HG02973 (cell line): ENCODE data around the gene GPR17.

Experiments
- ATAC-seq: cut with Tn5 transposase; IDR thresholded peaks from one replicate; pipeline ENCODE4 v1.9.1; 2021; ENCODE audit warnings: moderate library complexity; ENCODE audit not compliant: unreplicated experiment

Gene GPR17

GRCh38 chr2:127645395-127646291, at the start of gene GPR17:
Gene GPR17, plus strand, starts transcription at chr2:127646153. Its CDS starts 4,583 bp downstream, at chr2:127650736.
- ATAC-seq, result no peak

DNA sequence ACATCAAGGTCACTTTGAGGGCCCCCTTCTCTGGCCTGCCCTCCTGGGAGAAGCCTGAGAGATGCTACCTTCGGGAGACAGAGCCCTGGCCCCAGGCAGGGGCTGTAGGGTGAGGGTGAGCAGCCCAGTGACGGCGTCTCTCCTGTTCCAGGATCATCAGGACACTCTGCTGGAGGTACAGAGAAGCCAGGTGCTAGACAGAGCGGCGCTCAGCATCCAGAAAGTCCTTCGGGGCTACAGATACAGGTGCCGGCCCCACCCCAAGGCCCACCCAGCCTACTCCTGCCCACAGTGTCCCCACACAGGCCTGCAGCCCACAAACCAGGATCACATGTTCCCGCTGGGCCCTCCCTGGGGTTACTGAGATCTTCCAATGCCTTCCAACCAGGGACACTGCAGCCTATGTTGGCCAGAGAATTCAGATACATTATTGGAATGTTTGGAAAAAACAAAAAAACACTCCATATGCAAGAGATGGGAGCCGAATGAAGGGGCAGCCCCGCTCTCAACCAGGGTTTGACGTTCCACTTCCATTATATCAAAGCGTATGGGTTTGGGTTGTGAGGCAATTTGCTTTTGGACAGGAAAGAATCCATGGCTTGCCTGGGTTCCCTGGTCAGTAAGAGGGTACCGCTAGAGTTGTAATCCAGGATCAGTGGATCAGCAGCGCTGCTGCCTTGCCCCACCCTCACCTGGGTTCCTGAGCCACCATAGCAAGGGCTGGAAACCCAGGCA, 49.5 kb upstream of the GPR17 start:
- no peak for ATAC-seq

GRCh38 chr2:127597046-127597983, 48.6 kb upstream of the GPR17 start:
- no peak for ATAC-seq

GRCh38 chr2:127597984-127598380, 48.0 kb upstream of the GPR17 start:
- no peak for ATAC-seq

DNA sequence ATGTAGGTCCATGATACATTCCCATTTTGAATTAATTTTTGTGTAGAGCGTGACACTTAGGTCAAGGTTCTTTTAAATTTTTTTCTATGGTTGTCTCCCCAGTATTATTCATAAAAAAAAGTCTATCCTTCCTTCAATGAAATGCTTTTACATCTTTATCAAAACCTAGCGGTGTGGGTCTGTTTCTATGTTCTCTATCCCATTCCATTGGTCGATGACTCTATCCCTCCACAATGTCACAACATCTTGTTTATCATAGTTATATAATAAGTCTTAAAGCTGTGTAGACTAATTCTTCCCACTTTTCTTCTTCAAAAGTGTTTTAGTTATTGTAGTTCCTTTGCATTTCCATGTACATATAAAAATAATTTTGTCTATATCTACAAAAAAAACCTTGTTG, 47.2 kb upstream of the GPR17 start:
- no peak for ATAC-seq

DNA sequence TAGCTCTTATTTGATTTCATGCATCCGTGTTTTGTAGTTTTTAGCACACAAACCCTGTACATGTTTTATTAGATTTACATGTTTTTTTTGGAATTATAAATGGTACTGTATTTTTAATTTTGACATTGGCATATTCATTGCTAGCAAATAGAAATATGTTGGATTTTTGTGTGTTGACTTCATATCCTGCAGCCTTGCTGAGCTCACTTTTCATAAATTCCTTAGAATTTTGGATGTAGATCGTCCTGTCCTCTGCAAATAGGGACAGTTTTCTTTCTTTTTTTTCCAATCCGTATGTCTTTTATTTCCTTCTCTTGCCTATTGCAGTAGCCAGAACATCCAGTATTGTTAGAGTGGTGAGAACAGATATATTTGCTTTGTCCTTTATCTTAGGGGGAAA, 46.7 kb upstream of the GPR17 start:
- no peak for ATAC-seq

DNA sequence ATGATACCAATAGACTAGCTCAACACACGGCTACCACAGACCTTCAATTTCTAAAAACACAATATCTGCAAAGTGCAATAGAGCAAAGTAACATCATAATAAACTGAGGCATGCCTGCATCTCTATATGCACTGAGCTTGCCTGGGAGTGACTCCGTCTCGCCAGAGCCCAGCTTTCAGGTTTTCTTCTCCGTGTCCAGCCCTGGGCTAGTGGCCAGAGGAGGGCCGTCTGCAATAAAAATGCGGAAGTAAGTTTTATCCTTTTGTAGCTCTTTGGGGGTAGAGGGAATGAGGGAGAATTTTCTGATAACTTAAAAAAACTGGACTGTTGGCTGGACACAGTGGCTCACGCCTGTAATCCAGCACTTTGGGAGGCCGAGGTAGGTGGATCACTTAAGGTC, 41.0 kb upstream of the GPR17 start:
- no peak for ATAC-seq

GRCh38 chr2:127605691-127606263, 40.2 kb upstream of the GPR17 start:
- ATAC-seq, result no peak

DNA sequence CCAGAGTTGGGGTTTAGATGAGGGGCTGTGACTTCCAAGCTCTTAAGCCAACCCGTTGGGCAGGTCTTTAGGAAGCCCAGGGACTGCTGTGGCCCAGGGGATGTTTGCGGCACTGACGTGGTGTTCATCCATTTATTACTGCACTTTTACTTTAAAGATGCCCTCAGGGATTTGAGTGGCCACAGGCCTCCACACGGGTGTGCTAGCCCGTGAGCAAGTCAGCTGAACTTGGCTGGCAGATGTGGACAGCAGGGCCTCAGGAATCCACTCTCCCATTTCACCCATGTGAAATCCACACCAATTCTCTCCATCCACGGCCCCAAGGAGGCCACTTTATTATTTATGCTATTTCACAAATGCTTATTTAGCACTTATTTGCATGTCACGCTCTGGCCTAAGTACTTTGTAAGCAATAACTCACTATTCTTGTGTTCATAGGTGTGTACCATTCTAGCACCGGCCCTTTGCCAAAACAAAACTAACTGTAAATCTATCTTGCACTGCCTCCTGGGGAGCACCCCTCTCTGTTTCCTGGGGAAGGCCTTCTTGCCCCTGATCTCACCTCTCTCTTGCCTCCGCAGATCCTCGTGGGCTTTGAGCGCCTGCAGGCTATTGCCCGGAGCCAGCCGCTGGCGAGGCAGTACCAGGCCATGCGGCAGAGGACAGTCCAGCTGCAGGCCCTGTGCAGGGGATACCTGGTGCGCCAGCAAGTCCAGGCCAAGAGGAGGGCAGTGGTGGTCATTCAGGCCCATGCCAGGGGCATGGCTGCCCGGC, 39.1 kb upstream of the GPR17 start:
- ATAC-seq, result no peak

DNA sequence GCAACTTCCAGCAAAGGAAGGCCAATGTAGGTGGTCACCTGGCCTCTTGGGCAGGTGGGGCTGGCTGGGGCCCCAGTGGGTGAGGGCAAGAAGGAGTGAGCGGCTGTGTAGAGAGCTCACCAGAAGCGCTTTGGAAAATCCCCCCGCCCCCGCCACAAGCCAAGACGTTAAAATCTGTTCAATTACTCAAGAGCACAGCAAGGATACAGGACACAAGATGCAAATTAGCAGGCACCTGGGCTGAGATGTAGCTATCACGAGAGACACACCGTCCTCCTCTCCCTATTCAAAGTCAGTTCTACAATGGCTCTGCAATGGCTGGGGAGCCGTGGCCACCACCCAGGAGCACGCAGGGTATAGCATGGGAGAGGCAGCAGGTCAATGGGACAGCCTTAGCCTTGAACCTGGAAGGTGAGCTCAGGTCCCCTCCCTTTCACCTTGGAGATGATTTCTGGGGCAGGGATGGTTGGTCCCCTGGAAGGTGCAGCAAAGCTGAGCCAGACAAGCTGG, 38.5 kb upstream of the GPR17 start:
- ATAC-seq, result no peak

GRCh38 chr2:127608061-127609030, 37.6 kb upstream of the GPR17 start:
- ATAC-seq, result no peak

GRCh38 chr2:127609031-127609751, 36.8 kb upstream of the GPR17 start:
- no peak for ATAC-seq

DNA sequence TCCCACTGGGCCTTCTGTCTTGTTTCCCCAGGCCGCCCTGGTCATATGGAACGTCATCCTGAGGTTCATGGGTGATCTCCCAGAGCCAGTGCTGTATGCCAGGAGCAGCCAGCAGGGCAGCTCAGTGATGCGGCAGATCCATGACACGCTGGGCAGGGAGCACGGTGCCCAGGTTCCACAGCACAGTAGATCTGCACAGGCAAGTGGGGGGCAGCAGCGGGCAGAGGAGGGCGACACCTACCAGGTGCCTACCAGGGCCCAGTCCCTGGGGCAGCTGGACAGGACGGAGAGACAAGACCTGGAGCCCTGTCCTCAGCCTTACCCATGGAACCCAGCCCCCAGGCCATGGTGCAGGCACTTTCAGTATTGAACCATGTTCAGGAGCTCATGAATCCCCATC, 36.1 kb upstream of the GPR17 start:
- ATAC-seq, result no peak

GRCh38 chr2:127610561-127610960, 35.4 kb upstream of the GPR17 start:
- no peak for ATAC-seq

GRCh38 chr2:127611076-127611925, 34.7 kb upstream of the GPR17 start:
- ATAC-seq, result no peak

DNA sequence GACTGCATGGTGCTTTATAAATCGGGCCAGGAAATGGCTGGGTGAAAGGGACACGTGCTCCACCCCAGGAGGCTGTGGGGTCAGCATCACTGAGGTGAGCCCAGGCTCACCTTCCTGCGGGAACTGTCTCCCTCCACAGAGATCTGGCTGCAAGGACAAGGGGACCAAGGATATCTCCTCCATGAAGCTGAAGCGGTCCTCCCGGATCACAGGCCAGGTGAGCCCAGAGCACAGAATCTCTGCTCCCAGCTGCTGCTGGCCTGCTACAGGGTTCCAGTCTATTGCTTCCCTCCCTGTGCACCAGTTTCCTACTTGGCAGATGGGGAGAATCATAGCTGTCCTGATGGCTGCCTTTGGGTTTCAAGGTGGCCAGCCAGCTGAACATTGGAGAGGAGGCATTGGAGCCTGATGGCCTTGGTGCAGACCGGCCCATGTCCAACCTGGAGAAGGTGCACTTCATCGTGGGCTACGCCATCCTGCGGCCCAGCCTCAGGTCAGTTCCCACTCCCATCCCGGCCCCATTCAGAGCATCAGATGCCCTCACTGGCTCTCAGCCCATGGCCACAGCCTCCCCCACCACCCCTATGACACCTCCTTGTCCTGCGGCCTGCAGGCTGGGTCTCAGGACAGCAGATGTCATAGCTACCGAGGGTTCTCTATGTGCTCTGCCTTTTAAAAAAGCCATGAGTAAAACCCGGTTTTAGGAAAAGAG, 33.7 kb upstream of the GPR17 start:
- ATAC-seq, result no peak
